Panc1 (cell line): ENCODE data around the gene RCCD1.

Experiments
- SIN3A ChIP-seq: IDR thresholded peaks from 2 replicates; pipeline ENCODE4 v1.6.1; 2012; ENCODE audit warnings: low read depth, mild to moderate bottlenecking, low read length, moderate library complexity, borderline replicate concordance; ENCODE audit not compliant: insufficient read depth
- TF ChIP-seq, protein P1 (sequence below): fragments of 450-650 bp; IDR thresholded peaks from 2 replicates; pipeline ENCODE4 v1.5.1; 2017; ENCODE audit warnings: mild to moderate bottlenecking

DNA sequence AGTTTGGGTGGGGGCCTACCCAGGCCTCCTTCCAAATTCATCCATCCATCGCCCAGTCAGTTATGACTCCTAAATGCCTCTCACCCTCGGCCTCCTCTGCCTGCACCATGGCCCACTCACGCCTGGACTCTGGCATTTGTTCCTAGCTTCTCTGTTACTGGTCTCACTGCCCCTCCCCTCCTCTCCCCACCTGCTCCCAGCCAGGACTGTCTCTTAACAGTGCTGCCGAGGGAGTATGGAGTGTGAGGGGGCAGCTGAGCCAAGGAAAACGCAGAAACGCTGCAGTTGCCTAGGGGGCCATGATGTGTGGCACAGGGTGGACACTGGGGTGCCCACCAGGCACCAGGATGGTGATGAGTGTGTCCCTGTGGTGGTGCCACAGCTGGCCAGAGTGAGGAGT, 3.1 kb downstream of the RCCD1 start:
- TF ChIP-seq, protein P1, sequence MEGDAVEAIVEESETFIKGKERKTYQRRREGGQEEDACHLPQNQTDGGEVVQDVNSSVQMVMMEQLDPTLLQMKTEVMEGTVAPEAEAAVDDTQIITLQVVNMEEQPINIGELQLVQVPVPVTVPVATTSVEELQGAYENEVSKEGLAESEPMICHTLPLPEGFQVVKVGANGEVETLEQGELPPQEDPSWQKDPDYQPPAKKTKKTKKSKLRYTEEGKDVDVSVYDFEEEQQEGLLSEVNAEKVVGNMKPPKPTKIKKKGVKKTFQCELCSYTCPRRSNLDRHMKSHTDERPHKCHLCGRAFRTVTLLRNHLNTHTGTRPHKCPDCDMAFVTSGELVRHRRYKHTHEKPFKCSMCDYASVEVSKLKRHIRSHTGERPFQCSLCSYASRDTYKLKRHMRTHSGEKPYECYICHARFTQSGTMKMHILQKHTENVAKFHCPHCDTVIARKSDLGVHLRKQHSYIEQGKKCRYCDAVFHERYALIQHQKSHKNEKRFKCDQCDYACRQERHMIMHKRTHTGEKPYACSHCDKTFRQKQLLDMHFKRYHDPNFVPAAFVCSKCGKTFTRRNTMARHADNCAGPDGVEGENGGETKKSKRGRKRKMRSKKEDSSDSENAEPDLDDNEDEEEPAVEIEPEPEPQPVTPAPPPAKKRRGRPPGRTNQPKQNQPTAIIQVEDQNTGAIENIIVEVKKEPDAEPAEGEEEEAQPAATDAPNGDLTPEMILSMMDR = no peak
- TF ChIP-seq SIN3A = no peak
